Suppressor macrophage treated with lipopolysaccharide for 4 hours (primary cell): Measurements from ENCODE around the gene CCDC142.

Experiments
- DNase-seq: peaks from one replicate; pipeline ENCODE4 v3.0.0-alpha.2; 2020

CCDC142 gene

DNA sequence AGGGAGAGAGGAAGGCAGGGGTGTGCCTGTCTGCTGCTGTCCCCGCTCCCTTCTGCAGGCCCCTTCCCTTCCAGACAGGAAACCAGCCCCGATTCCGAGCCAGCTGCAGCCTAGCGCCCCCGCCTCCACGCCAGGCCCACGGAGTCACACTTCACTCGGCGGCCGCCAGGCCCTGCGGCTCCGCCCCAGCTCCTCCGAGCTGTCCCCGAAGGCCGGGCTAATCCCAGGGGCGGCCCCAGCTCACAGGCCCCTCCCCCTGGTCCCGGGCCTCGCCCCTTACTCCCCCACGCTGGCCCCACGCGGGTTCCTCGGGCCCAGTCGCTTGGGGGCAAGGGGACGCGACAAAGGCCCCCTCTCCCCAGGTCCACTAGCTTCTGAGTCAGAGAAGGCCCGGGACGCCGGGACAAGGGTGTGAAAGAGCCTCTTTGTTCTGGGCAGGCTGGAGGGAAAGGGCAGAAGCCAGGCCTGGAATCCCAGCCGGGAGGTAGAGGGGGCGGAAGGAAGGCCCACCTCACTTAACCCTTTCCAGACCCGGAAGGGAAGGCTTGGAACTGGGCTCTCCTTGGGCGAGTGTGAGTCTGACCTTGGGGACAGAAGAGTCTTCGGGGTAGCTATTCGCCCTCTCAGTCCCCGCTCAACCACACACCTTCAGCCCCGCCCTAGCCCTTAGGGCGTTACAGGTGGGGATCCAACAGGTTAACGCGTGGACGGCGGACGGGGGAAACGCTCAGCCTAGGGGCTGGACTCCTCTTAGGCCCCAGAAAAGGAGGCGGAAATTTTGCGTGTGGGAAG is 42.2 kb downstream of the CCDC142 start:
- DNase-seq = peak; percentile 67

- no peak for DNase-seq
These were observed 42.9 kb downstream of the CCDC142 start for GRCh38 chr2:74439803-74440377.

GRCh38 chr2:74439373-74439772 is 43.4 kb downstream of the CCDC142 start:
- no peak for DNase-seq

- DNase-seq = no peak
These were observed 44.5 kb downstream of the CCDC142 start for GRCh38 chr2:74438248-74438647.

GRCh38 chr2:74436848-74437695 is 45.7 kb downstream of the CCDC142 start:
- no peak for DNase-seq

DNA sequence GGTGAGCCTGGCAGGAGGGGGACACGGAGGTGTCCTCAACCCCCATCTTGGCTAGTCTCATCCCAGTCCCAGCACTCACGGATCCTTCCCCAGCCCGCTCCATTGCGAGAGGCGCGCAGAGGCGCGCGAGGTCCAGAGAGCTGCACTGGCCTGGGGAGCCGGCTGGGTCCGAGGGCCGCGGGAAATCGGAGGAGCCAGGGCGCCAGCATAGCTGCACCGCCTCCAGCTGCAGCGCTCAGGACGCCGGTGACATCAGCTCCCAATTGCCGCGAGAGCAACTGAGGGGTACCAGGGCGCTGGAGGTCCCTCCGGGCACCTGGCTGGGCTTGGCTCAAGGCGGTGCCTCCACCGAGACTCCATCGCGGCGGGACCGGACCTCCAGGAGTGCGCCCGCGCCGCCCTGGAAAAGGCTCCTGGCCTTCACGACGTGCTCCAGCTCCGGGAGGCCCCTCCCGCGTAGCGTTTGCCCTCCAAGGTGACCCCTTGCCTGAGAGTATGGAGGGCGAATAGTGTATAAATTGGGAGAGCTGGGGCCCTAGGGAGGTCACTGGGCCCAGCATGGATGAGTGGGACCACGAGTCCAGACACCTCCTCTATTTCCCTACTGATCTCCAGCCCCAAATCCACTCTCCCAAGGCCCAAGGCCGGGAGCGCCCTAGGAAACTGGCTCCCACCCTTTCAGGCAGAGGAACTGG is 46.5 kb downstream of the CCDC142 start:
- no peak for DNase-seq

DNA sequence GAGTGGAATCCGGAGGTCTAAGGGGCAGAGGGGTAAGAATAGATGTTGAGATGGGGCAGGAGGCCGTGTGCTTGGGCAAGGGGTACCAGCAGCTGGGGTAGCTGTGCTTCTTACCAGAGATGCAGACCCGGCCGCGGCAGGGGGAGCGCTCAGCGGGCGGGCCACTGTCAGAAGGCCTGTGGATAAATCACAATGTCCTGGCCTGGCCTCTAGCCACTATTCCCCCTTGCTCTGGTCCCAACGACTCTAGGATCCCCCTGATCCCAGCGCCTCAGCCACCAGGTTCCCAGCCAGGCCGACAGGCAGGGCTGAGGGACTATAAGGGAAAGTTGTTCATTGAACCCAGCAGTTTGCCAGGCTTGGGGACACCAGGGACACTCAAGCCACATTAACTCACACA is 52.3 kb downstream of the CCDC142 start:
- DNase-seq = no peak

GRCh38 chr2:74429487-74430451 is 53.0 kb downstream of the CCDC142 start:
- no peak for DNase-seq

GRCh38 chr2:74428675-74429074 is 54.1 kb downstream of the CCDC142 start:
- DNase-seq = no peak

DNA sequence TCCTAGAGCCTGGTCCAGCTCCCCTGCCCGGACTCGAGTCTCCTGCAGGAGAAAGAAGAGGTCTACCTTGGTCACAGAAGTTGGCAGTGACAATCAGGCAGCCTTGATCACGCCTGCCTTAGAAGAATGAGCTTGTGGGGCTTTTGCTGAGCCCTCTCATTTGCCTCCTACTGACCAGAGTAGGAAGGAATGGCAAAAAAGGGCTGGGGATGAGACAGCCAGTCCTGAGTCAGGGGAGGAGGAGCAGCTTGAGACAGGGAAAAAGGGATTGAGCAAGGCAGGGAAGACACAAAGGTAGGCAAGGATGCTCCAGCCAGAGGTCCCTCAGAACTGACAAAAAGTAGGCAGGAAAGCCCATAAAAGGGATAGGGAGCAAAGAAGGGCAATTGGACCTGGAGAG is 55.2 kb downstream of the CCDC142 start:
- DNase-seq = no peak

GRCh38 chr2:74426181-74426758 is 56.5 kb downstream of the CCDC142 start:
- no peak for DNase-seq

GRCh38 chr2:74425523-74425922 is 57.3 kb downstream of the CCDC142 start:
- DNase-seq = no peak

DNA sequence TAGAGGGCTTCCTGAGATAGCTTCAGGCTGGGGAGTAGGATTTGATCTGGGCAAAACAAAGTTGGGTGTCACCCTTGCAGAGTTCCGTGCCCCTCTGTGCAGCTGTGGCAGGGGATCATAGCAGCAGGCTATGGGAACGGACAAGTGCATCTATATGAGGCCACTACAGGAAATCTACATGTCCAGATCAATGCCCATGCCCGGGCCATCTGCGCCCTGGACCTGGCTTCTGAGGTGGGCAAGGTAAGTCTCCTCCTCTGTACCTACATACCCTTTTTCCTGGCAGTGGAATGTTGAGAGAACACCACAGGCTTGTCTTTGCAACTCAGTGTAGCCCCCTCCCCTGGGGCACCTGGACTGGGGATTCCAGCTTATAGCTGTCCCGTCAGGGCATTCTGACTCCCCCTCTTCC is 57.8 kb downstream of the CCDC142 start:
- no peak for DNase-seq

- DNase-seq = no peak
These were observed 58.4 kb downstream of the CCDC142 start for GRCh38 chr2:74424139-74424992.
